GM21528 (cell line): Measurements from ENCODE around the gene GALNT9.
"Not testable (repeated sequence)": the region's sequence is repeated elsewhere in the genome, so short reads cannot be mapped to it uniquely, and the experiment has no call there.

Source experiments
- ATAC-seq: cut with Tn5 transposase; IDR thresholded peaks from one replicate; pipeline ENCODE4 v1.9.1; 2021; ENCODE audit warnings: mild to moderate bottlenecking, moderate library complexity; ENCODE audit not compliant: unreplicated experiment, low FRiP score

The GALNT9 gene

DNA sequence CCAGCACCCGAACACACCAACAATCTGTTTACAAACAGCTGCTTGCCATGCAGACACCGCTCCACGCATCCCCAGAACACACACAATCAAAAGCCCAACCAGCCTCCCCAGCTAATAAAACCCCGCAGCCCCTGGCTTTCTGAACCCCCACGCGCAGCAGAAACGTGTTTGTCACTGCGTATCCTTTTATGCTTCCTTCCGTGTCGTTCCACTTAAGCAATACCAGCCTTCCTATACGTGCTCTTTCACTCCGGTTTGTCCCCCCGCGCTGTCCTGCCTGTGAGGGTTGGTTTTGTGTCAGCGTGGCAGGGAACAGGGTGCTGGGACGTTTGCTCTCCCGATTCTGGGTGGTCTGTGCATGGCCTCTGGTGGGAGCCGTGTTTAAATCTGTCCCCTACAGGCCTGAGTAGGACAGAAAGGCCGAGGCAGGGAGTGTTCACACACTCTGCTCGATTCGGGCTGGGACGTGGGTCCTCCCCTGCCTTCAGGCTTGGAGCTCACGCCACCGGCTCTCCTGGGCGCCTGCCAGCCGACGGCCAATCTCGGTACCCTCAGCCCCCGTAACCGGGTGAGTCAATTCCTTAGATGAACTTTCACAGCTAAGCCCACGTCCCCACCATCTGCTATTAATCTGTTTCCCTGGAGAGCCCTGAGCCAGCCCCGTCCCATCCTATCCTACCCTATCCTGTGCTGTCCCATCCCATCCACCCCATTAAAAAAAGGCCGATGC is 125.2 kb downstream of the GALNT9 start:
- no peak for ATAC-seq

DNA sequence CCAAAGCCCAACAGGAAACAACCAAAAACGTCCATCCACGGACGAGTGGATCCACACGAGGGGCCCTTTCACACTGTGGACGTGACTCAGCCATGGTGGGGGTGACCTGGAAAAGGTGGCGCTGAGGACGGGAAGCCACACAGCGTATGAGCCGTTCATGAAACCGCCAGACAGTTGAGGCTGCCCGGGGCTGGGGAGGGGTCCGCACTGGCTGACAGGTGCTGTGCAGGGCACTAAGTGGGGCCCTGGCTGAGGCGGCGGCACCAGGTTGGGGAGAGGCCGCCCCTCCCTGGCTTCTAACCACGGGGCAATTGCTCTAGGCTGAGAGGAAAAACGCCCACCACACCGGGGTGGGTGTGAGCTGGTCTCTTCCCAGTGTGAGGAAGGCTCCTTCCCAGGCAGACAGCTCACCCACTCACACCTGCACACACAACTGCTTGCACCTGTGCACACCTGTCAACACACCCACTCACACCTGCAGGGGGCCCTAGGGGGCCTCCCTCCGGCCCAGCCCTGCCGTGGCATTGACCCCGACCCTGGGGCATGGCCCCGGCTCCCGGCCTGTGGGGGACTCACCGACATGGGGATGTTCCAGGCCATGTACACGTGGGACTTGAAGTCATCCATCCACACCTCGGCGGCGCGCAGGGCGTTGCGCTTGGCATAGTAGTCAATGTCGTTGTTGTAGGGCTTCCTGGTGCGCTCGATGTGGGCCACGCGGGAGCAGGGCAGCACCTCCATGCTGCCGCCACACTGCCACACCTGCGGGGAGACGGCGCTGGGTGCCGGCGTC is 126.3 kb downstream of the GALNT9 start:
- ATAC-seq: no peak

DNA sequence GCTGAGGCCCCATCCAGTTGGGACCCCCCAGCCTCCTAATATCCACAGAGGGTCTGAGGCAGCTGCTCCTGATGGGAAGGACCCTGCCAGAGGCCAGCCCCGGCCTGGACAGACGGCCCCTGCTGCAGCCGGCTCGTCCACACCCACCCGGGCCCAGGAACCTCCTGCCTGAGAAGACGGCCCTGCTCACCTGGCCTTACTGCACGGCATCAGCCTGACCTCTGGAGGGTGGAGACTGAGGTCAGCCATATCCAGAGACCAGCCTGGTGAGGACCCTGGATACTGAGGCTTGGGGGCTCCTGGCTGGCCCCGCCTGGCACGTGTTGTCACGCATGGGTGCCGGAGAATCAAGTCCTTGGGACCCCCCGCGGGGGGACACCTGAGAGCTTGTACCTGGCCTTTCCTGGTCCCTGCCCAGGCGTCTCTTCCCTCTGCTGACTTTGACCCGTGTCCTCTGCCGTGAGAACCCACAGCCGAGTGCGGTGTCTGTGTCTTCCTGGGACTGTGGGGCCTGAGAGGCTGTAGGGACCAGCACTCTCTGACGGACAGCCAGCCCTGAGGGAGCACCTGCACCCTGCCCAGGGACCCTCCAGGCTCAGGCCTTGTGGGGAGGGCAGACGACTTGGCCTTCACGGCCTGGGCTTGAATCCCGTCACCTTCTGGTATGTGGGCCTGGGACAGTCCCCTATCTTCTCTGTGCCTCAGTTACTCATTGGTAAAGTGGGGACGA is 127.8 kb downstream of the GALNT9 start:
- ATAC-seq: no peak

DNA sequence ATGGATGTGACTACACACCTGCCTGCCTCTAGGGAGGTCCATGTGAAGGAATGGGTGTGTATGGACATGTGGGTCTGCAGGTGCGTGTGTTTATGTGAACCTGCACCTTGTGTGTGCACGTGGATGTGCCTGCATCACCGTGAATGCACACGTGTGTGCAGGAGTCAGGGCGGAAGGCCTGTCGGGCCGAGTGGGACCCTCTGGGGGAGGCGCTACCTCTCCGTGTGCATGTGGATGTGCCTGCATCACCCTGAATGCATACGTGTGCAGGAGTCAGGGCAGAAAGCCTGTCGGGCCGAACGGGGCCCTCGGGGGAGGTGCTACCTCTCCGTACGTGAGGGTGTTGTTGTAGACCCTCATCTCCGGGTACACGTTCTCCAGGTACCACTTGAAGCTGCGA is 128.6 kb downstream of the GALNT9 start:
- ATAC-seq: no peak

DNA sequence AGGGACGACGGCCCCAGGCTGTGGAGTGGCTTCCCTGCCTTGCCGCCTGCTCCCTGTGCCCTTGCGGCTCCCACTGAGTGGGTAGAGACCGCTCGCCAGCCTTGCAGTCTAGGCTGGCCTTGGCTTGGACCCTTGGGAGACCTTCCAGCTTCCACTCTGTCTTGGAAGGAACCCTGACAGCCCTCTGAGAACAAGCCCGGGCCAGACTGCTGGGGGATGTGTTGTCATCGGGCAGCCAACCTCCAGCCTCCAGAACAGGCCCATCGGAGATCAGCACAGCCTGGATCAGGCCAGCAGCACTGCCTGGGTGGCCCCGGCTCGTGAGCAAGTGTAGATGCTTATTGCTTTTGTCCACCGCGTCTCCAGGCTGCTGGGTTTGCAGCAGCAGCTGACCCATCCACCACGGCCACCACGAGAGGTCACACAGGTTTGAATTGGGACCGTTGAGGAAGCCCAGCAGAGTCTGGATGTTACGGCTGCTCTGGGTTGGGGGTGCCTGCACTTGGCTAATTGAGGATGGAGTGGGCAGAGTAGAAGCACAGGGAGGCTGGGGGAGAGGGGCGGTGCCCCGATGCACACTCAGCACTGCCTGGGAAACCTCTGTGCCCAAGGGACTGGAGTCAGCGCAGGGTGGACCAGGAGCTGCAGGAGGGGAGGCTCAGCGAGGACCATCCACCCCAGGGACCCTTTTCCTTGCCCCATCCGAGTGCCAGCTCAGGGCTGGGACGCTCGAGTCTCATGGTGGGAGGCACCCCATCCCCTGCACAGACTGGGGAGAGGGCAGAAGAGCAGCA is 129.7 kb downstream of the GALNT9 start:
- ATAC-seq: no peak

DNA sequence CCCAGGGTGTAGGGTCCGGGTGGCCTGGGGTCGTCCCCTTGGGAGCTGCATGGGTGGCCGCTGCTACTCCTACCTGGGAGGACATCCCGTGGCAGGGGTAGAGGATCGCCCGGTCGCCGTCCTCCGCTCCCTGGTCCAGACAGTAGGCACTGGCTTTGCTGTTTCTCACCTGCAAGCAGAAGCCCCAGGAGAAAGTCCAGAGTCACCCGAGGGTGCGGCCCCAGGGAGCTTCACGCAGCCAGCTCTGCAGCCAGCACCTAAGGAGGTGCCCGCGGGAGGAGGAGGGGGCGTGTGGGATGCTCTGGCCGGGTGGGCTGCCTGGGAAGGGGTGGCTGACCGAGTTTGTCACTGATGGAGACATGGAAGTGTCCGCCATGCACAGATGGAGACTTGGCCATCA is 130.3 kb downstream of the GALNT9 start:
- ATAC-seq: no peak

DNA sequence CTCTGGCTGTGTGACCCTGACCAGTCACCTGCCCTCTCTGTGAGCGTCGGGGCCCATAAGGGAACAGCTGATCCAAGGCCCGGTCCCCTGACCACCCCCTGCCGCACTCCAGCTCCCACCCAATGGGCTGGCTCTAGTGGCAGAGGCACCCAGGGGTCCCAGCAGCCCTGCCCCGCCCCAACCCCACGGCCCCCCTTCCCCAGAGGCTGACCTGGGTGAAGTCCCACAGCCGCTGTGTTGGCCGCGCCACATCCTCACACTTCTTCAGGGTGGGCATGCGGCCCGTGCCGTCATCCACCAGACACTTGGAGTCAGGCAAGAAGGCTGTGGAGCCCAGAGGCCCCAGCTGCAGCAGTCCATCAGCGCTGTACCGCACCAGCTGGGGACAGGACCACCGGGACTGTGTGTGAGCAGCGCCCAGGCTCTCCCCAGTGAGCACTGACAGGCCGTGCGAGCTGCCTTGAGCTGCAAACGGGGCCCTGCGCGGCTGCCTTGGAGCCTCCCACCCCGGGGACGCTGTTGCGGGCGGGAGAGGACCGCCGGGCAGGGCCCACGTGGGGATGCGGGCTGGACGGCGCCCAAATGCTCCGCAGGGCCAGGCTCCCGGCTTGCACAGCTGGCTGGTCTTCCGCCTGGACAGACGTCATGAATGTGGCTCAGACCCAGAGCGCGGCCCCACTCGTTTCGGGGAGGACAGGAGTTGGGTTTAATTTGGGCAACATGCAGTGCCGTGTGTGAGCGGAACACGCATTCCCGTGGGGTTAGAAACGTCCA is 131.6 kb downstream of the GALNT9 start:
- ATAC-seq: no peak

DNA sequence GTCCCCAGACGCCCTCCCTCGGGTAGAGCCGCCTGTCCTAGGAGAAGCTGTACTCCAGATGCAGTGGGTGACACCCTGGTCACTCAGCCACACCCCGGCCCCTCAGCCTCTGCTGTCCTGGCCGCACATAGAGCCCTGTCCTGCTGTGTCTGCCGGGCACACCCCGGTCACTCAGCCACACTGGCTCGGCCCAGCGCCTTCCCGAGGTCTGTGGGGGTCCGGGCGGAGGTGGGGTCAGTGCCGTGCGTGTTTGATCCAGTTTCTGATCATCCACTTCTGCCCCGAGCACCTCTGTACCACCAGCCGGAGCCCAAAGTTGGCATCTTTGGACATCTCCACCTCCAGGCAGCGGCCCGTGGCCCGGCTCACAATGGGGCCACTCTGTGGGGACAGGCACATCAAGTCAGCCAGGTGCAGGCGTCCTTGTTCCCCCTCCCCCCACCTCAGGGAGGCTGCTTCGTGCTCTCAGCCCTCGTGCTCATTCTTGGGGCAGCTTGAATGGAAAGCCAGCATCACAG is 132.5 kb downstream of the GALNT9 start:
- ATAC-seq: no peak

DNA sequence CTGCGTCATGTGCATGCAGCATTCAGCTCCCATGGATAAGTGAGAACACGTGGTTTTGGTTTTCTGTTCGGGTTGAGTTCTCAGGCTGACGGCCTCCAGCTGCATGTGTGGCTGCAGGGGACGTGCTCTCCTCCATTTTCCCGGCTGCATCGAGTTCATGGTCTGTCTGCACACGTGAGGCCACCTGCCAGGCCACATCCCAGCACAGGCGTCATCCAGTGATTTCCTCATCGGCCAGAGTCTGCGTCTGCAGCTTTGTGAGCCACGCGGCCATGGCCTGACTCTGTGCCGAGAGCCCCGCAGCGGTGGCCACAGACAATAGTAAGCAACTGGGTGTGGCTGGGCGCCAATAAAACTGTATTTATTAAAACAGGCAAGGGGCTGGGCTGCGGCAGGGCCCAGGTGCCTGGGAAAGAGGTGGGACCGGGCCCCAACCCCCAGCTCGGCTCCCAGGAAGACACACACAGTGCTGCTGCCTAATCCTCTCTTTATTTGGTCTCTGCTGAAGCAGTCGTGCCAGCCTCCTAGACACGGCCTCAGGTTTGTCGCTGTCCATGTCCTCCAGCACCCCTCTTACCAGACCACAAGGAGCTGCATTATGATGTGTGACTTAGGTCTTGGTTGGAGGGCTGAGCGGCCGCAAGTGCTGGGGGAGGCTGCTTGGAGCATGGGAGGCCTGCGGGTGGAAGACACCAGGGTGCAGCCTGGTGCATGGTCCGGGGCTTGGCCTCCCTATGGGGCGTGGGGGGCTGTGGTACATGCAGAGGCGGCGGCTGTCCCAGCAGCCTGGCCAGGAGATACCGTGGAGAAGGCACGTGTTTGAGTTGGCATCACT is 133.1 kb downstream of the GALNT9 start:
- no peak for ATAC-seq

DNA sequence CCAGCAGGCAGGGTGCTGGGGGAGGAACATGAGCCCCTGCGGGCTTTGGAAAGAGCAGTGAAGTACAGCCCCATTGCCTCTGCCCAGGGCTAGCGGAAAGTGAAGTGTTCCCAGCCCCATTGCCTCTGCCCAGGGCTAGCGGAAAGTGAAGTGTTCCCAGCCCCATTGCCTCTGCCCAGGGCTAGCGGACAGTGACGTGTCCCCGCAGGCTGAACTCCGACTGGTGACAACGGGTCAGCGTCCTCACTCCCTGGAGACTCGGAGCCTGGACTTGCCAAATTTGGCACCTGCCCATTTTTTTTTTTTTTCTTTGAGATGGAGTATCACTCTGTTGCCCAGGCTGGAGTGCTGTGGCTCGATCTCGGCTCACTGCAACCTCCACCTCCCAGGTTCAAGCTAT is 134.1 kb downstream of the GALNT9 start:
- not testable (repeated sequence) for ATAC-seq

DNA sequence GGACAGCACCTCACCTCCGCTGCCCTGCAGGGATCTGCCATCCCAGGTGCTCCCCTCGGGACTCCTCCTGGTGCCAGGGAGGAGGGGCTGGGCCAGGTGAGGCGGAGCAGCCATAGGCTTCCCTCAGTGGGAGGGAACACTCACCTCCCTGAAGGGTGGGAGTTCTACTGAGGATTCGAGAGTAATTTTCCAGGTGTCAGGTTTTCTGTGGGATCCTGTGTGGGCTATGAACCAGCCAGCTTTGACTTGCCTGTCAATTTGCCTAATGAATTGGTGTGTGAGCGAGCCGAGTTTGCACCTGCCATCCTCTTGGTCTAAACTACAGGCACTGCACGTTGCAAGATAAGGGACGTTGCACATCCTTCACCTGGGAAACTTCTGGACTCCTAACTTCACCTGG is 134.8 kb downstream of the GALNT9 start:
- no peak for ATAC-seq

DNA sequence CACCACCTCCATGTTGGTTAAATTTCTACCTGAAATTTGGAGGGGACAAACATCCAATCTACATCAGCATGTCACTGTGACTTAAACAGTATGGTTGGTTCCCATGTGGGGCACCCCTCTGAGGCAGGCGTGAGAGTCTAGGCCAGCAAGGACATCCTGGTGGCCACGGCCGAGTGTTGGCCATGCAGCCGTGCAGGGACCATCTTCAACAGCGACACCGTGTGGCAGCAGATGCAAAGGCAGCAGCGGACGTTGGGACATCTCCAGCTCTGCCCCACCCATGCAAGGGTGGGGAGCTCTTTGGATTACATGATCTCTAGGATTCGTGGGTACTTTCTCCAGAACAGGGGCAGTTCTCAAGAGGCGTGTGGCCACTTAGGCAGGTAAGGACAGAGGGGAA is 135.3 kb downstream of the GALNT9 start:
- ATAC-seq: no peak

DNA sequence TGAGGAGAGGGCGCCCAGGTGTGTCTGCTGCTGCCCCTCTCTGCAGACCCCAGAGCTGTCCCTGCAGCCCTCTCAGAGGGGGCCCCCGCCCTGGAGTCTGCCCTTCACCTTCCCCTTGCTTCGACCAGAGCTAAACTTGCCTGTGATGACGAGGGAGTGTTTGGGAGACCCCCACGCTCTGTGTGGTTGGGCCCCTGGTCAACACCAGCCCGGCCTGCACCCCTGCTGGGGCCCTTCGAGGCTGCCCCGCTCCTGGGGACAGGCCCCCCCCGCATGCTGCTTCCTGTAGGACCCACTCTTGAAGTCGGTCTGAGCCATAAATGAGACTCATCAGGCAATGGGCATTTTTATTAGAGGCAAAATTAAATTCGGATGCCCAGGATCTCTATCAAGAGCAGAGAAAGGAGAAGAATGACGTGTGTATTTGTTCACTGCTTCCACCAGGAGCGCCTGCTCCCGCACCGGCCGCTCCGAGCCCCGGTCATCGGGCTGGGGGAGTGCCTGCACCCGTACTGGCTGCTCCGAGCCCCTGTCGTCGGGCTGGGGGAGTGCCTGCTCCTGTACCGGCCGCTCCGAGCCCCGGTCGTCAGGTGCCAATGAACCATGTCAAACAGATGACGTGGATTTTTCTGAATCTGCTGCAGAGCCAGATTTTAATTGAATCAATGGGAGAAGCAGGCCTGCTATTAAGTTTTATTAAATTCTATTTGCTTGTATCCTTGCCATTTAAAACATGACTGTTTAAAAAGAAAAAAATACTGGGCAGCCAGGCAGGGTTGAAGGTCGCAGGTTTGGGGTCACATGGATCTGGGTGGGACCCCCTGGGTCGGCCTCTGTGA is 137.5 kb downstream of the GALNT9 start:
- no peak for ATAC-seq

DNA sequence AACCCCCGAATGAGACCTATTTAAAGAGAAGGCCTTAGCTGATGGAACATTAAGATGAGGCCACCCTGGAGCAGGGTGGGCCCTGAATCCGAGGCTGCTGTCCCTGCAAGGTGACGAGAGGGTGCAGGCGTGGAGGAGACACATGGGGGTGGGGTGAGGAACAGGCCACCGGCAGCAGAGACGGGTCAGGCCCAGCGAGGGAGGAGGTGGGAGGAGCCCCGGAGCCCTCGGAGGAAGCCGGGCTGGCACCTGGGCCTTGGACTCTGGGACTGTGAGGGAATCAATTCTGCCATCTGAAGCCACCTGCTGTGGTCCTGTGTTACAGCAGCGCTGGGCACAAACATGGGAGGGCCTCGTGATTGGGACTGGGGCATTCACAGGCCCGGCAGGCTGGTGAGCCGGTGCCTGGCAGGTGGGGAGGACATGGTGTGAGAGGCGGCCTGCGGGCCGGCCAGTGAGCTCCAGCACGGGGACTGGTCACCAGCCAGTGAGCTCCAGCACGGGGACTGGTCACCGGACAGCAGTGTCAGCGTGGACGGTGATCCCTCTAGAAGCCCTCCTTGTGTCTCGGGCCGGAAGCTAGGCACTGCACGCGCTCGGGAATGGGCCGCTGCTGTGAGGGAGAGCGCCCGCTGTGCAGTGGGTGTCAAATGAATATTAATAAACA is 138.4 kb downstream of the GALNT9 start:
- ATAC-seq: no peak

DNA sequence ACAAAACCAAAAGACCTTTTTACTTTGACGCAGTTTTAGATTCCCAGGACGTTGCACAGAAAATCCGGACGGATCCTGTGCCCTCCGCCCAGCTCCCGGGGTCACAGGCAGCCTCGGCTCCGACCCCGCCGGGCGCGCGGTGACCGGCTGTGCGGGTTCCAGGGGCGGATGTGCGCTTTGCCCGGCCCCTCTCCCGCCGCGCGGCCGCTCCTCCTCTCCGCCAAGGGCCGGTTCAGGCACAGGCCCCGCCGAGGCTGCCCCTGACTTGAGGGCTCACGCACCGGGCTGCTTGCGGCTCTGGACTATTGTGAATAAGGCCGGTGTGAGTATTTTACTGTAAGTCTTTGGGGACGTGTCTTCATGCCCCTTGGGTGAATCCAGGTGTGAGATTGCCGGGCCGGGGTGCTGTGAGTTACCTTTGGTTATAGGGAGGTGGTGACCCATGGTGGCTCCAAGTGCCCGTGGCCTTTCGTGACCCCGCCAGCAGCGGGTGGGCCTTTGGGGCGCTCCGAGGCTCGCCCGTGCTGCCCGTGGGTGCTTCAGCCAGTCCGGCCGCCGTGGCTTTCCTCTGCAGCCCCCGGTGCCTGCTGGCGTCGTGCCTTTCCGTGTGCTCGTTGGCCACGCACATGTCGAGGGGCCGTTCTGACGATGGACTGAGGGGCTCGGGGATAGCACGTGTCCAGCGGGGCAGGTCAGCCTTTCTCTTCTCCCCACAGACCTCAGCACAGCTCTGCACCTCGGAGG is 139.2 kb downstream of the GALNT9 start:
- ATAC-seq: peak; percentile 22

DNA sequence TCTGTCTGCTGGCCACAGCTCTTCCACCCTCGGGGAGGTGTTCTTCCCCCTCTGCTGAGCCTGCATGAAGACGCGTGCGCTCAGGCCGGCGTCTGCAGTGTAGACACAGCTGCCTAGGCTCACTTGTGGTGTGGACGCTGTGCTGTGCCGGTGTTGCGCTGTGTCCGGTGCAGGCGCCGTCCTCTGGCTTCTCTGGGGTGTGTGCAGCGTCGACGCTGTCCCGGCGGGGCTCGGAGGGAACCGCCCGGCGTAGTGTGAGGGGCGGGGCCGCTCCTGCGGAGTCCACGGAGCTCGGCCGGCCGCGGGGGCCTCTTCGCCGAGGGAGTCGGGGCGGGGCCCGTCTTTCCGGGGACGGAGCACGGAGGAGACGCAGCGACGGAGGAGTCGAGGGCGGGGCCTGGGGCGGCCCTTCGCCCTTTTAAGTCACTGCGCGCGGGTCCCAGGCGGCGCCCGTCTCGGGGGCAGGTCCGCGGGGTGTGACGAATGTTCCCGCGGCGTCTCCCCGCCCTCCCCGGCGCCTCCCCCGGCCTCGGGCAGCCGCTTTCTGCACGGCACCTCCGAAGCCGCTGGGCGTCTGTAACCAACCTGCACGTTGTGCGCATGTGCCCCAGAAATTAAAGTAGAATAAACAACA is 139.9 kb downstream of the GALNT9 start:
- ATAC-seq: peak; percentile 87
